Inferior parietal cortex (tissue), 1 donor: ENCODE results near the gene CD276.
"Not testable (repeated sequence)": the region's sequence is repeated elsewhere in the genome, so short reads cannot be mapped to it uniquely, and the experiment has no call there.

Experiments used
- DNase-seq: peaks from one replicate; pipeline ENCODE4 v3.0.0-alpha.2; 2016; ENCODE audit errors: extremely low spot score

The CD276 gene

GRCh38 chr15:73683777-73684580, at the start of gene CD276:
Gene CD276, plus strand, starts transcription at chr15:73684383. Its CDS starts 15,257 bp downstream, at chr15:73699640.
- no peak for DNase-seq

- no peak for DNase-seq
These were observed 46.7 kb upstream of the CD276 start for GRCh38 chr15:73637527-73637926.

- not testable (repeated sequence) for DNase-seq
These were observed 44.7 kb upstream of the CD276 start for GRCh38 chr15:73639464-73639863.

GRCh38 chr15:73647259-73648013, 36.7 kb upstream of the CD276 start:
- no peak for DNase-seq

GRCh38 chr15:73648014-73648295, 36.2 kb upstream of the CD276 start:
- no peak for DNase-seq

GRCh38 chr15:73650416-73651126, 33.6 kb upstream of the CD276 start:
- DNase-seq: no peak

GRCh38 chr15:73654659-73655058, 29.5 kb upstream of the CD276 start:
- no peak for DNase-seq

GRCh38 chr15:73655724-73656123, 28.5 kb upstream of the CD276 start:
- DNase-seq: no peak

- no peak for DNase-seq
These were observed 25.5 kb upstream of the CD276 start for GRCh38 chr15:73658645-73659044.

GRCh38 chr15:73660455-73660854, 23.7 kb upstream of the CD276 start:
- DNase-seq: no peak

- no peak for DNase-seq
These were observed 9.6 kb upstream of the CD276 start for GRCh38 chr15:73674587-73674986.

GRCh38 chr15:73677146-73677607, 7.0 kb upstream of the CD276 start:
- DNase-seq: no peak

GRCh38 chr15:73677733-73678132, 6.5 kb upstream of the CD276 start:
- DNase-seq: no peak

GRCh38 chr15:73678498-73678897, 5.7 kb upstream of the CD276 start:
- DNase-seq: no peak

- no peak for DNase-seq
These were observed 5.0 kb upstream of the CD276 start for GRCh38 chr15:73679180-73679579.

- no peak for DNase-seq
These were observed 4.2 kb upstream of the CD276 start for GRCh38 chr15:73679964-73680363.

GRCh38 chr15:73680549-73680948, 3.6 kb upstream of the CD276 start:
- no peak for DNase-seq

- DNase-seq: no peak
These were observed 3.1 kb upstream of the CD276 start for GRCh38 chr15:73681063-73681462.

- DNase-seq: no peak
These were observed 2.2 kb upstream of the CD276 start for GRCh38 chr15:73681856-73682599.

- no peak for DNase-seq
These were observed 1.5 kb upstream of the CD276 start for GRCh38 chr15:73682600-73683090.

GRCh38 chr15:73683257-73683776, 866 bp upstream of the CD276 start:
- DNase-seq: no peak
